CD4-positive, alpha-beta T cell (primary cell): ENCODE measurements around the gene PRTN3. TPM values are rescaled to one million over a fixed set of nuclear protein-coding genes. Genes with fewer than 3 reads are reported as not detected.
A peak's percentile ranks its signal among the peaks of the same experiment; 100 is the strongest.

Source experiments
- ATAC-seq: fragments of 200-7000 bp; cut with Tn5 transposase; one replicate; pipeline ENCODE4 v1.10.0; 2022; ENCODE audit warnings: mild to moderate bottlenecking; ENCODE audit not compliant: poor library complexity
- CTCF ChIA-PET: fragments of 350-600 bp; sonication (Branson Sonifier 250); formaldehyde crosslinking; loops from one replicate; lab custom pipeline; 2021; ENCODE audit warnings: antibody characterized with exemption, inconsistent platforms; lab: Charles Lee
- POLR2A ChIA-PET: fragments of 350-600 bp; sonication (Branson Sonifier 250); formaldehyde crosslinking; loops from one replicate; lab custom pipeline; 2021; ENCODE audit warnings: antibody characterized with exemption, inconsistent platforms; lab: Charles Lee
- DNase-seq, 14 experiments: peaks; one replicate each; pipeline ENCODE4 v3.0.0-alpha.2; 2013 to 2020; ENCODE audit warnings: mixed read lengths in 2 of 14
- H3K27ac ChIP-seq, 2 donors: one replicate each; pipeline versions ENCODE4 v1.5.1 to v1.7.0; 2013; ENCODE audit warnings: low read length in 2 of 2, low read depth in 1 of 2, mild to moderate bottlenecking in 1 of 2
- H3K27me3 ChIP-seq, 2 experiments: 1 replicate in 1 of 2; 2 replicates in 1 of 2; pipeline versions ENCODE4 v1.6.1 to v1.7.0; 2013; ENCODE audit warnings: low read length in 2 of 2, control low read depth in 1 of 2, mild to moderate bottlenecking in 1 of 2, moderate library complexity in 1 of 2; ENCODE audit not compliant: insufficient read depth in 2 of 2, control insufficient read depth in 1 of 2
- H3K36me3 ChIP-seq: one replicate; pipeline ENCODE4 v1.6.1; 2013; ENCODE audit warnings: low read length, control low read depth; ENCODE audit not compliant: insufficient read depth
- H3K4me1 ChIP-seq: one replicate; pipeline ENCODE4 v1.6.1; 2013; ENCODE audit warnings: low read length, control low read depth; ENCODE audit not compliant: insufficient read depth
- H3K4me3 ChIP-seq: one replicate; pipeline ENCODE4 v1.5.1; 2013; ENCODE audit warnings: mild to moderate bottlenecking, low read length, moderate library complexity
- H3K9me3 ChIP-seq, 2 experiments: 1 replicate in 1 of 2; 2 replicates in 1 of 2; pipeline versions ENCODE4 v1.6.1 to v1.7.0; 2013; ENCODE audit warnings: low read length in 2 of 2, mild to moderate bottlenecking in 2 of 2, control low read depth in 1 of 2, moderate library complexity in 1 of 2; ENCODE audit not compliant: control insufficient read depth in 1 of 2, insufficient read depth in 1 of 2
- H3K27ac Mint-ChIP-seq: one replicate; pipeline ENCODE4 v1.8.0; 2020; ENCODE audit warnings: mixed read lengths
- H3K27me3 Mint-ChIP-seq: one replicate; pipeline ENCODE4 v1.8.0; 2021; ENCODE audit warnings: mixed read lengths
- H3K36me3 Mint-ChIP-seq: one replicate; pipeline ENCODE4 v1.8.0; 2021; ENCODE audit warnings: low read depth, mixed read lengths
- H3K4me1 Mint-ChIP-seq: one replicate; pipeline ENCODE4 v1.8.0; 2021; ENCODE audit warnings: low read depth, mixed read lengths
- H3K4me3 Mint-ChIP-seq: one replicate; pipeline ENCODE4 v1.8.0; 2020; ENCODE audit warnings: mild to moderate bottlenecking, mixed read lengths
- H3K9me3 Mint-ChIP-seq: one replicate; pipeline ENCODE4 v1.8.0; 2020; ENCODE audit warnings: mixed read lengths
- CTCF ChIP-seq: fragments of 200-600 bp; IDR thresholded peaks from one replicate; pipeline ENCODE4 v1.8.0; 2022; ENCODE audit warnings: antibody characterized with exemption, mild to moderate bottlenecking
- intact Hi-C, 2 experiments: fragments of 100-400 bp; cut with DNase I in 1 of 2; cut with micrococcal nuclease in 1 of 2; formaldehyde crosslinking; loops; one replicate each; pipeline versions ENCODE4 v1.15.1 to v1.9.0; 2023 to 2025; cut with DNase I, micrococcal nuclease
- total RNA-seq, 174 experiments: library from RNA in 2 of 174; stranded (reverse) in 2 of 174; gene quantifications; one replicate each; pipeline ENCODE4 v1.2.3 and lab custom pipeline; 2021 to 2026

PRTN3 gene
- total RNA-seq, 2 experiments from 2014 or later: not detected

DNA sequence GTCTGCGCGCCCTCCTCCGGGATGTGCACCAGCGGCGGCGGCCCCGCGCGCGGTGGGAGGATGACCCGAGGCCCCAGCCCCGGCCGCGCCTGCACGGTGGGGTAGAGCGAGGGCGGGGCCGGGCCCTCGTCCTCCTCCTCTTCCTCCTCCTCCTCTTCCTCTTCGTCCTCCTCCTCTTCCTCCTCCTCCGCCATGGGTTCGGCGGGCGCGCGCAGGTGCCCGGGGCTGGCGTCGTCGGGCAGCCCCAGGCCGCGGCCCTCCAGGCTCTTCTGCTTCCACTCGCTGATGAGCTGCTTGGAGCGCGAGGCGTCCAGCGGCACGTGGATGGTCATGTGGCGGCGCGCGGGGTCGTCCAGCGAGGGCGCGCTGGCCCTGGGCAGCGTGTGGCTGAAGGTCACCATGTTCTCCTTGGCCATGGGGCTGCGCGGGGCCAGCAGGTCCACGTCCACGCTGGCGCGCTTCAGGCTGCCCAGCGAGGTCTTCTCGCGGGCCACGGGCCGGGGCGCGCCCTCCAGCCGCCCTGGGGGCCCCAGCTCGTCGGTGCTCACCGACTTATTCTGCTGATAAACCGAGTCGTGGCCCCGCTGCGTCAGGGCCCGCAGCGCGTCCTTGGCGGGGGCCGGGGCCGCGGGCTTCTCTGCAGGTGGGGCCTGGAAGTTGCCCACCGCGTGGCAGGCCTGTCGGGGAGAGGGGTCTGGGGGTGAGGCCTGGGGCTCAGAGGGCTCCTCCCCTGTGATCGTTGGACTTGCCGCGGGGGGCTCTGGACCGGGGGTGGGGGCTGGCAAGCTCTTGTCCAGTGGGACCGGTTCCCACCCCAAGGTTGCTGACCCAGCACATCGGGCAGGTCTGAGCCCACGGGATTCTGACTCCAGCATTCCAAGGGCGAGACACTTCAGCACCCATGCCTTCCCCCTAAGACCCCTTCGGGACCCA lies 27.3 kb upstream of the PRTN3 start:
- no peaks in the 10 kb centered on the region for H3K4me1 ChIP-seq
- no peak overlapping the region for H3K4me3 ChIP-seq
- H3K27ac Mint-ChIP-seq: peak overlapping the region; percentile 20
- ChIA-PET CTCF (interaction anchor here (0.6 kb wide), 1 partner anchor 159 kb away, joined by 3 read pairs; no protein-coding TSS in a partner anchor), POLR2A (no interaction called here)
- peaks cover 50% of the 10 kb centered on the region for H3K36me3 Mint-ChIP-seq
- no peaks in the 10 kb centered on the region for H3K27me3 ChIP-seq
- H3K36me3 ChIP-seq: peaks cover 38% of the 10 kb centered on the region
- no peak overlapping the region for H3K27ac ChIP-seq
- H3K9me3 Mint-ChIP-seq: no peaks in the 10 kb centered on the region
- H3K4me3 Mint-ChIP-seq: no peak overlapping the region
- DNase-seq (no peak), ATAC-seq (no peak)
- no peak for TF ChIP-seq CTCF
- no peaks in the 10 kb centered on the region for H3K4me1 Mint-ChIP-seq
- intact Hi-C loops: no loop called here
- H3K27me3 Mint-ChIP-seq: no peaks in the 10 kb centered on the region
- H3K9me3 ChIP-seq: peaks cover 0 to 11% of the 10 kb centered on the region in 2 experiments

- intact Hi-C loops: no loop called here
- no peaks in the 10 kb centered on the region for H3K4me1 Mint-ChIP-seq
Observed at GRCh38 chr19:814152-815078, 26.4 kb upstream of the PRTN3 start.

More at GRCh38 chr19:814152-815078, 26.4 kb upstream of the PRTN3 start:
- Histone ChIP-seq H3K27me3 (no peaks in the 10 kb centered on the region), H3K36me3 (peaks cover 29% of the 10 kb centered on the region), H3K9me3 (peaks cover 0 to 11% of the 10 kb centered on the region in 2 experiments), H3K4me3 (no peak overlapping the region), H3K27ac (no peak overlapping the region), H3K4me1 (no peaks in the 10 kb centered on the region)
- Mint-ChIP-seq H3K27ac (peak overlapping the region; percentile 20), H3K4me3 (no peak overlapping the region), H3K27me3 (no peaks in the 10 kb centered on the region), H3K9me3 (no peaks in the 10 kb centered on the region), H3K36me3 (peaks cover 47% of the 10 kb centered on the region)
- ChIA-PET POLR2A (no interaction called here), CTCF (no interaction called here)
- peak in 1 of 14 experiments; percentile 47 for DNase-seq
- no peak for ATAC-seq
- no peak for TF ChIP-seq CTCF
